ENCODE results near the gene RAB5B.

DNA sequence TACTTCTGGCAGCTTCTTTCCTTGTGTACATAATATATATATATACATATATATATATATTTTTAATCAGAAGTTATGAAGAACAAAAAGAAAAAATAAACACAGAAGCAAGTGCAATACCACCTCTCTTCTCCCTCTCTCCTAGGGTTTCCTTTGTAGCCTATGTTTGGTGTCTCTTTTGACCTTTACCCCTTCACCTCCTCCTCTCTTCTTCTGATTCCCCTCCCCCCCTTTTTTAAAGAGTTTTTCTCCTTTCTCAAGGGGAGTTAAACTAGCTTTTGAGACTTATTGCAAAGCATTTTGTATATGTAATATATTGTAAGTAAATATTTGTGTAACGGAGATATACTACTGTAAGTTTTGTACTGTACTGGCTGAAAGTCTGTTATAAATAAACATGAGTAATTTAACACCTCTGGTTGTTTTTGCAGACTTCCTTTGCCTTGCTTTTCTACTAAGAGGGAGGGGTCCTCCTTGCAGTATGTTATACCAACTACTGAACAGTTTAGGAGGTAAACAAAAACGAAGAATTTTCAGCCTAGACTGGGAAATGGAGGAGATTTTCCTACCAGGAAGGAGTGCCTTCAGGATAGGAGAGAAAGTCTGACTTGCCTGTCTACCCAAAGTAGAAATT, 64.3 kb downstream of the RAB5B start:
- TF ChIP-seq, protein P1, sequence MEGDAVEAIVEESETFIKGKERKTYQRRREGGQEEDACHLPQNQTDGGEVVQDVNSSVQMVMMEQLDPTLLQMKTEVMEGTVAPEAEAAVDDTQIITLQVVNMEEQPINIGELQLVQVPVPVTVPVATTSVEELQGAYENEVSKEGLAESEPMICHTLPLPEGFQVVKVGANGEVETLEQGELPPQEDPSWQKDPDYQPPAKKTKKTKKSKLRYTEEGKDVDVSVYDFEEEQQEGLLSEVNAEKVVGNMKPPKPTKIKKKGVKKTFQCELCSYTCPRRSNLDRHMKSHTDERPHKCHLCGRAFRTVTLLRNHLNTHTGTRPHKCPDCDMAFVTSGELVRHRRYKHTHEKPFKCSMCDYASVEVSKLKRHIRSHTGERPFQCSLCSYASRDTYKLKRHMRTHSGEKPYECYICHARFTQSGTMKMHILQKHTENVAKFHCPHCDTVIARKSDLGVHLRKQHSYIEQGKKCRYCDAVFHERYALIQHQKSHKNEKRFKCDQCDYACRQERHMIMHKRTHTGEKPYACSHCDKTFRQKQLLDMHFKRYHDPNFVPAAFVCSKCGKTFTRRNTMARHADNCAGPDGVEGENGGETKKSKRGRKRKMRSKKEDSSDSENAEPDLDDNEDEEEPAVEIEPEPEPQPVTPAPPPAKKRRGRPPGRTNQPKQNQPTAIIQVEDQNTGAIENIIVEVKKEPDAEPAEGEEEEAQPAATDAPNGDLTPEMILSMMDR (conservative IDR thresholded peaks at IDR 0.05; ENCODE audit: low read length) = no peak
- no peak for TF ChIP-seq EZH2phosphoT487 (IDR thresholded peaks at IDR 0.05; ENCODE audit: borderline replicate concordance)

All from Loucy (cell line).